NCI-H2029 (cell line): Measurements from ENCODE around the gene SLC45A1.

Experiments
- DNase-seq: peaks from one replicate; lab custom pipeline; 2025; lab: John Stamatoyannopoulos, UW

The SLC45A1 gene

GRCh38 chr1:8311068-8311718 is 6.7 kb upstream of the SLC45A1 start:
- no peak for DNase-seq

- peak; percentile 59 for DNase-seq
Observed at GRCh38 chr1:8312235-8313218, 5.4 kb upstream of the SLC45A1 start.

GRCh38 chr1:8313231-8313630 is 4.7 kb upstream of the SLC45A1 start:
- DNase-seq: no peak

- peak; percentile 54 for DNase-seq
Observed at GRCh38 chr1:8314346-8315280, 3.3 kb upstream of the SLC45A1 start.

GRCh38 chr1:8315573-8316475 is 2.1 kb upstream of the SLC45A1 start:
- DNase-seq: no peak

GRCh38 chr1:8318436-8318835 is 522 bp downstream of the SLC45A1 start:
- no peak for DNase-seq

- no peak for DNase-seq
Observed at GRCh38 chr1:8321612-8322011, 3.7 kb downstream of the SLC45A1 start.

GRCh38 chr1:8323706-8324105 is 5.8 kb downstream of the SLC45A1 start:
- DNase-seq: no peak

GRCh38 chr1:8324176-8324810 is 6.4 kb downstream of the SLC45A1 start:
- no peak for DNase-seq

- DNase-seq: no peak
Observed at GRCh38 chr1:8325771-8326170, 7.9 kb downstream of the SLC45A1 start.

- no peak for DNase-seq
Observed at GRCh38 chr1:8326265-8326664, 8.4 kb downstream of the SLC45A1 start.

- no peak for DNase-seq
Observed at GRCh38 chr1:8328271-8328670, 10.4 kb downstream of the SLC45A1 start.

- no peak for DNase-seq
Observed at GRCh38 chr1:8329439-8329838, 11.5 kb downstream of the SLC45A1 start.

GRCh38 chr1:8329858-8330257 is 11.9 kb downstream of the SLC45A1 start:
- DNase-seq: no peak

GRCh38 chr1:8330271-8331125 is 12.6 kb downstream of the SLC45A1 start:
- no peak for DNase-seq

GRCh38 chr1:8332806-8333205 is 14.9 kb downstream of the SLC45A1 start:
- no peak for DNase-seq

- no peak for DNase-seq
Observed at GRCh38 chr1:8333246-8333987, 15.5 kb downstream of the SLC45A1 start.

- DNase-seq: no peak
Observed at GRCh38 chr1:8334106-8334851, 16.4 kb downstream of the SLC45A1 start.
